Myometrial cell (primary cell): ENCODE data around the gene PCDHAC1. TPM values are rescaled to one million over a fixed set of nuclear protein-coding genes. Genes with fewer than 3 reads are reported as not detected.

Source experiments
- total RNA-seq: library from RNA; depleted of rRNA; stranded (reverse); fragments of >200 nt; gene quantifications from 2 replicates; pipeline ENCODE4 v1.2.3, GENCODE V29; 2015

The PCDHAC1 gene, protein sequence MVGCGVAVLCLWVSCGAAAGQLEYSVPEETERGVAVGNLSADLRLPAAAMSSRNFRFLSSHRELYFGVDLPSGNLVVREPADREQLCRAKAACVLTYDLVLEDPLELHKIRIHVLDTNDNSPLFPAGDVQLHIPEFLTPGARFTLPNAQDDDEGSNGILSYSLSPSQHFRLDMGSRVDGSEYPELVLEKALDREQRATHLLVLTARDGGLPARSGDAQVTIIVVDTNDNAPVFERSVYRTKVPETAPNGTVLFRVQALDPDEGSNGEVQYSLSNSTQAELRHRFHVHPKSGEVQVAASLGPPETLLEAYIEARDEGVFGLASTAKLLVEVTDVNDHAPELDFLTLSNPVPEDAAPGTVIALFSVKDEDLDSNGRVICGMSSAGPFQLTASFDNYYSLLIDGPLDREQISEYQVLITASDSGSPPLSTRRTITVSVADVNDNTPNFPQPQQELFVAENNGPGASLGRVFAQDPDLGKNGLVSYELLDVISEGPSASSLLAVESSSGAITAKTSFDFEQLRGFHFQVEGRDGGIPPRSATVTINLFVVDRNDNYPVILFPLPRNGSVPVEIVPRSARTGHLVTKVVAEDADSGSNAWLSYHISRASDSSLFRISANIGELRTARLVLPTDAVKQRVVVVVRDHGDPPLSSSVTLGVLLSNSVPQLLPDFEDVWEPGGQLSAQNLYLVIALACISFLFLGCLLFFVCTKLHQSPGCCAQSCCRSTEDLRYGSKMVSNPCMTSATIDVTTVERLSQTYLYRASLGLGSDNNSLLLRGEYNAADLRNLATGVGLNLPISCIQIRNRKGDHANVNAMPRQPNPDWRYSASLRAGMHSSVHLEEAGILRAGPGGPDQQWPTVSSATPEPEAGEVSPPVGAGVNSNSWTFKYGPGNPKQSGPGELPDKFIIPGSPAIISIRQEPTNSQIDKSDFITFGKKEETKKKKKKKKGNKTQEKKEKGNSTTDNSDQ
- not detected in 2 replicates for total RNA-seq

DNA sequence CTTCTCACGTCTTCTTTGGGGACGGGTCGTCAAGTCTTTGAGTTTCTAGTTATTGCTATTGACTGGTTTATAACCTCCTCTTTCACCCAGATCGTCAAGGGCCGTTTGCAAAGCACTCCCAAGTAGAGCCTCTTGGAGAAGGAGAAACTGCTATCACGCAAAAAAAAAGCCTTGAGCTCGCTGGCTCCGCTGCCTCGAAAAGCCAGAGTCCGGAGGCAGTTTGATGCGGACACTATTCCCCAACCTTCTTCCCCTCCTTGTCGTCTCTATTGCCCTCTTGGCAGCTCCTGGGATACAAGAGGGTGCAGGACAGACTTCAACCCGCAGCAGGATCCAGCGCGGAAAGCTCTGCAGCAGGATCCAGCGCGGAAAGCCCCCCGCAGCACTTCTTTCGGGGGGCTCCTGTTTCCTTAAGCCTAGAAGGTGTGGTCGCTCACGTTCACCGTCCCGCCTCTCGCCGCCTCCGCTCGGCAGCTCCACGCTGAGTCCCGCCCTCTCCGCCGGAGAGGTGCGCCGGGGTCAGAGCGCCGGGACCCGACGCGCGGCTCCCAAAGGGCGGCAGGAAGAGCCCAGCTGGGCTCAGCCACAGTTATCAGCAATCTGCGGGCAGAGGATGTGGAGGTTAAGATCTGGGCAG lies at the start of gene PCDHAC1:
PCDHAC1 (plus strand) TSS at position 494 of the 637 bp plus-strand sequence. CDS start 594 bp downstream, outside the sequence.

DNA sequence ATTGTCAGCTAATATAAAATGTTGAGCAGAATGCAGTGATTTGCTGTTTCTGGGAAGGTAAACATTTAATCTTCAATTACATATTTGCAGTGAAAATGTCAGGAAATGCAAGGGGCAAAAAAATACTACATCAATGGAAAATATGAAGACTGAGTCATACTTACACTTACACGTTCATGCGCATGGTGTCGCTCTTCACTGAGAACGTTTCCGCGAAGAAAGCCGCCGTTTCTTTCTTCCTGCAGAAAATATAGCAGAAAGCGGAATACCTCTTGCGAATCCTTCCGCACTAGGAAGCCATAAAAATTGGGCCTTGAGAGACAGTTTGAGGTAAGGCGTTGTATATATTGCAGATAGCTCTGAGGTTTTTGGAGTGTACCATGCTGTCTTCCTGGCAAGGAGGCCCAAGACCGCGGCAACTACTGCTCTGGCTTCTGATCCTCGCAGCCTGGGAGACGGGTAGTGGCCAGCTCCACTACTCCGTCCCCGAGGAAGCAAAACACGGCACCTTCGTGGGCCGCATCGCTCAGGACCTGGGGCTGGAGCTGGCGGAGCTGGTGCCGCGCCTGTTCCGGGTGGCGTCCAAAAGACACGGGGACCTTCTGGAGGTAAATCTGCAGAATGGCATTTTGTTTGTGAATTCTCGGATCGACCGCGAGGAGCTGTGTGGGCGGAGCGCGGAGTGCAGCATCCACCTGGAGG lies 44.1 kb upstream of the PCDHAC1 start, which contains the start of gene PCDHA13:
PCDHA13 (plus strand) TSS at position 236 of the 702 bp plus-strand sequence; CDS start at position 381, 145 bp downstream.

DNA sequence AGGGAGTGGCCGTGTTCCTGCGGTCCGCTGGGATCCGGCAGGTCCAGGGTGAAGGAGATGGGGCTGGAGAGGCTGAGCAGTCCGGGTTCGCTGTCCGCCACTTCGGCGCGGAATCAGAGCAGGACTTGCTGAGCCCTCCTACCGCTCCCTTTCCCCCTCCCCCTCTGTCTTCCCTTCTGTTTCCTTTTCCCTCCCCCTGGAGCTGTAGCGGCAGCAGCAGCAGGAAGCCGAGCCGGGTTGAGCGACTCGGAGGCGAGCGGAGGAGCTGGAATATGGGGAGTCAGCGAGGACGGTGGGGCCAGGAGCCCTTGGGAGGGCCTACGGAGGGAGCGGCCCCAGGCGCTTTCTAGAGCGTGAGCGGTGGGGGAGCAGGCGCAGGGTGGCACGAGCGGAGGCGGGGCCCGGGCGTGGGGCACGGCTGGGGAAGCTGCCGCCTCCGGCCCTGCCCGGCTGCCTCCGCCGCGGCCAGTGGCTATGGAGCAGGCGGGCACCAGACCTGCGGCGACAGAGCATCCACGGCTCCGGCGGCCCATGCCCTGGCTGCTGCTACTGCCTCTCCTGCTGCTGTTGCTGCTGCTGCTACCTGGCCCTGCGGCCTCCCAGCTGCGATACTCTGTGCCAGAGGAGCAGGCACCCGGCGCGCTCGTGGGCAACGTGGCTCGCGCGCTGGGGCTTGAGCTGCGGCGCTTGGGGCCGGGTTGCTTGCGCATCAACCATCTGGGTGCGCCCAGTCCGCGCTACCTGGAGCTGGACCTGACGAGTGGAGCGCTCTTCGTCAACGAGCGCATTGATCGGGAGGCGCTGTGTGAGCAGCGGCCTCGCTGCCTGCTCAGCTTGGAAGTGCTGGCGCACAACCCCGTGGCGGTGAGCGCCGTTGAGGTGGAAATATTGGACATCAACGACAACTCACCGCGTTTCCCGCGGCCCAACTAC lies 40.5 kb downstream of the PCDHAC1 start, which contains the start of gene PCDHAC2:
PCDHAC2 (plus strand) TSS at position 184 of the 933 bp plus-strand sequence; CDS start at position 475, 291 bp downstream.

Other genes starting within 250 kb of the PCDHAC1 start
- 103 TPM in 2 replicates for gene HARS1, start 234.9 kb upstream of the PCDHAC1 start, total RNA-seq
- 29.7 and 33.5 TPM in 2 replicates for gene HARS2, start 234.8 kb upstream of the PCDHAC1 start, total RNA-seq
- gene ZMAT2, start 225.9 kb upstream of the PCDHAC1 start, total RNA-seq: 37.2 and 37.7 TPM in 2 replicates
- gene PCDHA1, start 140.2 kb upstream of the PCDHAC1 start, total RNA-seq: not detected in 2 replicates
- gene PCDHA2, start 131.4 kb upstream of the PCDHAC1 start, total RNA-seq: not detected in 2 replicates
- 0.18 and 0.58 TPM in 2 replicates for gene PCDHA3, start 125.2 kb upstream of the PCDHAC1 start, total RNA-seq
- 0.35 TPM in 1 of 2 replicates, not detected in the other for gene PCDHA4, start 119.2 kb upstream of the PCDHAC1 start, total RNA-seq
- gene PCDHA5, start 104.7 kb upstream of the PCDHAC1 start, total RNA-seq: not detected in 2 replicates
- gene PCDHA6, start 98.3 kb upstream of the PCDHAC1 start, total RNA-seq: under 0.01 TPM in 1 of 2 replicates, not detected in the other
- gene PCDHA7, start 92.0 kb upstream of the PCDHAC1 start, total RNA-seq: 0.71 TPM in 1 of 2 replicates, not detected in the other
- gene PCDHA8, start 85.1 kb upstream of the PCDHAC1 start, total RNA-seq: not detected in 2 replicates
- not detected in 2 replicates for gene PCDHA9, start 77.9 kb upstream of the PCDHAC1 start, total RNA-seq
- not detected in 2 replicates for gene PCDHA10, start 70.4 kb upstream of the PCDHAC1 start, total RNA-seq
- not detected in 2 replicates for gene PCDHA11, start 57.3 kb upstream of the PCDHAC1 start, total RNA-seq
- gene PCDHA12, start 51.0 kb upstream of the PCDHAC1 start, total RNA-seq: not detected in 2 replicates
- not detected in 2 replicates for gene PCDHA13, start 44.2 kb upstream of the PCDHAC1 start, total RNA-seq
- gene PCDHAC2, start 40.2 kb downstream of the PCDHAC1 start, total RNA-seq: not detected in 2 replicates
- gene PCDHB1, start 125.1 kb downstream of the PCDHAC1 start, total RNA-seq: not detected in 2 replicates
- gene PCDHB2, start 168.3 kb downstream of the PCDHAC1 start, total RNA-seq: 0.18 and 0.29 TPM in 2 replicates
- gene PCDHB3, start 174.2 kb downstream of the PCDHAC1 start, total RNA-seq: 0.89 TPM in 1 of 2 replicates, not detected in the other
- not detected in 2 replicates for gene PCDHB4, start 195.5 kb downstream of the PCDHAC1 start, total RNA-seq
- gene PCDHB5, start 208.9 kb downstream of the PCDHAC1 start, total RNA-seq: under 0.01 TPM in 1 of 2 replicates, not detected in the other
- not detected in 2 replicates for gene PCDHB6, start 223.8 kb downstream of the PCDHAC1 start, total RNA-seq
- under 0.01 and 1.4 TPM in 2 replicates for gene PCDHB7, start 246.3 kb downstream of the PCDHAC1 start, total RNA-seq